Measurements from ENCODE around the gene SUMF2.
"Not testable (repeated sequence)": the region's sequence is repeated elsewhere in the genome, so short reads cannot be mapped to it uniquely, and the experiment has no call there.

Gene SUMF2

GRCh38 chr7:56092789-56093531 lies 28.9 kb downstream of the SUMF2 start, which contains the start of gene PHKG1:
Gene PHKG1, minus strand, starts transcription at chr7:56092952. Its CDS starts 4,011 bp downstream, at chr7:56088941.
- TF ChIP-seq POLR2A (IDR thresholded peaks at IDR 0.05; ENCODE audit: extremely low read depth, insufficient read length) (no peak), MYC (IDR thresholded peaks at IDR 0.05; ENCODE audit: low read depth, low read length) (no peak), CTCF (IDR thresholded peaks at IDR 0.05; ENCODE audit: low read depth, low read length) (no peak), MAX (IDR thresholded peaks at IDR 0.05; ENCODE audit: low read depth, low read length) (no peak)
- DNase-seq (ENCODE audit: low read depth): peak; percentile 39
- no peak within 1 kb of the TSS for H3K4me3 ChIP-seq (ENCODE audit: low read depth, low read length)

- no peak for TF ChIP-seq MAX (IDR thresholded peaks at IDR 0.05; ENCODE audit: low read depth, low read length)
- TF ChIP-seq CTCF (IDR thresholded peaks at IDR 0.05; ENCODE audit: low read depth, low read length): no peak
- no peak for TF ChIP-seq MYC (IDR thresholded peaks at IDR 0.05; ENCODE audit: low read depth, low read length)
- TF ChIP-seq POLR2A (IDR thresholded peaks at IDR 0.05; ENCODE audit: extremely low read depth, insufficient read length): no peak
- DNase-seq (ENCODE audit: low read depth): peak; percentile 40
- no peak overlapping the region for H3K4me3 ChIP-seq (ENCODE audit: low read depth, low read length)
Measured at GRCh38 chr7:56097700-56098099, 33.6 kb downstream of the SUMF2 start.

GRCh38 chr7:56098187-56099008 lies 34.3 kb downstream of the SUMF2 start:
- DNase-seq (ENCODE audit: low read depth); H3K4me3 ChIP-seq (ENCODE audit: low read depth, low read length): not testable (repeated sequence)

GRCh38 chr7:56099653-56100052 lies 35.6 kb downstream of the SUMF2 start:
- no peak for TF ChIP-seq MYC (IDR thresholded peaks at IDR 0.05; ENCODE audit: low read depth, low read length)
- TF ChIP-seq POLR2A (IDR thresholded peaks at IDR 0.05; ENCODE audit: extremely low read depth, insufficient read length): no peak
- no peak for TF ChIP-seq CTCF (IDR thresholded peaks at IDR 0.05; ENCODE audit: low read depth, low read length)
- TF ChIP-seq MAX (IDR thresholded peaks at IDR 0.05; ENCODE audit: low read depth, low read length): no peak
- no peak overlapping the region for H3K4me3 ChIP-seq (ENCODE audit: low read depth, low read length)
- no peak for DNase-seq (ENCODE audit: low read depth)

GRCh38 chr7:56104138-56104537 lies 40.1 kb downstream of the SUMF2 start:
- H3K4me3 ChIP-seq (ENCODE audit: low read depth, low read length): peak overlapping the region; percentile 35
- not testable (repeated sequence) for DNase-seq (ENCODE audit: low read depth)

GRCh38 chr7:56105508-56105907 lies 41.4 kb downstream of the SUMF2 start:
- peak; percentile 76 for DNase-seq (ENCODE audit: low read depth)
- H3K4me3 ChIP-seq (ENCODE audit: low read depth, low read length): peak overlapping the region; percentile 94
- TF ChIP-seq MYC (IDR thresholded peaks at IDR 0.05; ENCODE audit: low read depth, low read length) (peak; percentile 30; the same call in 1 of the 2 replicates), POLR2A (IDR thresholded peaks at IDR 0.05; ENCODE audit: extremely low read depth, insufficient read length) (no peak), MAX (IDR thresholded peaks at IDR 0.05; ENCODE audit: low read depth, low read length) (no peak)

All from NB4 (cell line).